Mesothelial cell of epicardium (in vitro differentiated cells): ENCODE data around the gene KSR1. TPM values are rescaled to one million over a fixed set of nuclear protein-coding genes. Genes with fewer than 3 reads are reported as not detected.
"Not testable (repeated sequence)": the region's sequence is repeated elsewhere in the genome, so short reads cannot be mapped to it uniquely, and the experiment has no call there.

ENCODE experiments used
- DNase-seq, 2 experiments: peaks; one replicate each; pipeline ENCODE4 v3.0.0; 2021; ENCODE audit warnings: low spot score in 2 of 2; ENCODE audit not compliant: unreplicated experiment in 2 of 2
- H3K27ac Mint-ChIP-seq: 2 replicates; pipeline ENCODE4 v1.8.0; 2021; ENCODE audit warnings: mixed read lengths
- H3K27me3 Mint-ChIP-seq: 2 replicates; pipeline ENCODE4 v1.8.0; 2021; ENCODE audit warnings: low read depth, mixed read lengths
- H3K36me3 Mint-ChIP-seq: 2 replicates; pipeline ENCODE4 v1.8.0; 2021; ENCODE audit warnings: mixed read lengths
- H3K4me1 Mint-ChIP-seq: 2 replicates; pipeline ENCODE4 v1.8.0; 2021; ENCODE audit warnings: mixed read lengths
- H3K4me3 Mint-ChIP-seq: 2 replicates; pipeline ENCODE4 v1.8.0; 2021; ENCODE audit warnings: mild to moderate bottlenecking, moderate library complexity, mixed read lengths
- H3K9me3 Mint-ChIP-seq: 2 replicates; pipeline ENCODE4 v1.8.0; 2021; ENCODE audit warnings: mixed read lengths
- CTCF ChIP-seq: fragments of 200-600 bp; sonication (generic); IDR thresholded peaks from one replicate; pipeline ENCODE4 v1.5.0; 2021; ENCODE audit warnings: antibody characterized with exemption; ENCODE audit not compliant: unreplicated experiment
- total RNA-seq: library from RNA; stranded (reverse); gene quantifications from 3 replicates; pipeline ENCODE4 v1.2.1, GENCODE V29; 2021

KSR1 gene
- total RNA-seq, 1 donor from 2014 or later, result 69.4 TPM

GRCh38 chr17:27650836-27651235 is 194.6 kb downstream of the KSR1 start:
- Mint-ChIP-seq H3K4me1 (no peaks in the 10 kb centered on the region), H3K36me3 (no peaks in the 10 kb centered on the region), H3K27me3 (peaks cover 9% of the 10 kb centered on the region), H3K9me3 (no peaks in the 10 kb centered on the region), H3K4me3 (no peak overlapping the region), H3K27ac (no peak overlapping the region)
- no peak for DNase-seq
- TF ChIP-seq CTCF, result no peak

- Mint-ChIP-seq H3K36me3 (no peaks in the 10 kb centered on the region), H3K4me1 (no peaks in the 10 kb centered on the region), H3K4me3 (no peak overlapping the region), H3K9me3 (no peaks in the 10 kb centered on the region), H3K27me3 (peaks cover 9% of the 10 kb centered on the region), H3K27ac (no peak overlapping the region)
- peak in 1 of 2 experiments; percentile 65 for DNase-seq
- TF ChIP-seq CTCF, result peak; percentile 92
Measured at GRCh38 chr17:27651411-27652345, 195.4 kb downstream of the KSR1 start.

GRCh38 chr17:27653449-27653971 is 197.3 kb downstream of the KSR1 start:
- not testable (repeated sequence) for H3K9me3 Mint-ChIP-seq, H3K4me3 Mint-ChIP-seq, H3K4me1 Mint-ChIP-seq, DNase-seq, H3K27ac Mint-ChIP-seq, H3K36me3 Mint-ChIP-seq
- peaks cover 12% of the 10 kb centered on the region for H3K27me3 Mint-ChIP-seq

- Mint-ChIP-seq H3K9me3 (no peaks in the 10 kb centered on the region), H3K27me3 (peaks cover 12% of the 10 kb centered on the region), H3K27ac (no peak overlapping the region), H3K4me1 (no peaks in the 10 kb centered on the region), H3K4me3 (no peak overlapping the region), H3K36me3 (no peaks in the 10 kb centered on the region)
- no peak for TF ChIP-seq CTCF
- no peak for DNase-seq
Measured at GRCh38 chr17:27654136-27654535, 197.9 kb downstream of the KSR1 start.

- TF ChIP-seq CTCF, result peak; percentile 94
- H3K4me3 Mint-ChIP-seq, result no peak overlapping the region
- peak; percentile 55 to 74 for DNase-seq
- peaks cover 12% of the 10 kb centered on the region for H3K27me3 Mint-ChIP-seq
- no peak overlapping the region for H3K27ac Mint-ChIP-seq
- no peaks in the 10 kb centered on the region for H3K4me1 Mint-ChIP-seq
- no peaks in the 10 kb centered on the region for H3K9me3 Mint-ChIP-seq
- no peaks in the 10 kb centered on the region for H3K36me3 Mint-ChIP-seq
Measured at GRCh38 chr17:27654654-27655524, 198.6 kb downstream of the KSR1 start.

GRCh38 chr17:27655525-27656111 is 199.4 kb downstream of the KSR1 start:
- not testable (repeated sequence) for H3K4me1 Mint-ChIP-seq, H3K4me3 Mint-ChIP-seq, DNase-seq, H3K9me3 Mint-ChIP-seq, H3K27ac Mint-ChIP-seq, H3K36me3 Mint-ChIP-seq
- peaks cover 12% of the 10 kb centered on the region for H3K27me3 Mint-ChIP-seq

GRCh38 chr17:27656620-27657019 is 200.4 kb downstream of the KSR1 start:
- DNase-seq, H3K4me1 Mint-ChIP-seq, H3K27ac Mint-ChIP-seq, H3K4me3 Mint-ChIP-seq, H3K36me3 Mint-ChIP-seq, H3K9me3 Mint-ChIP-seq: not testable (repeated sequence)
- peaks cover 13% of the 10 kb centered on the region for H3K27me3 Mint-ChIP-seq
